HepG2 (cell line): Measurements from ENCODE around the gene NPS. TPM values are rescaled to one million over a fixed set of nuclear protein-coding genes. Genes with fewer than 3 reads are reported as not detected.

ENCODE experiments used
- ATAC-seq: fragments of 200-7000 bp; cut with Tn5 transposase; 3 replicates; pipeline ENCODE4 v1.9.1; 2020; ENCODE audit warnings: mild to moderate bottlenecking, moderate library complexity
- BruUV-seq: library from RNA; stranded (reverse); fragments of 400-500 nt; replicated peaks from 2 replicates; lab custom pipeline; 2021; lab: Mats Ljungman, UMichigan
- CTCF ChIA-PET: fragments of 300-600 bp; formaldehyde crosslinking; extraction: SDS; loops from one replicate; lab custom pipeline; 2021; ENCODE audit warnings: low total read pairs, inconsistent platforms, low intra/inter-chr PET ratio; lab: Yijun Ruan, JAX
- POLR2A ChIA-PET: fragments of 350-600 bp; sonication (Branson Sonifier 250); formaldehyde crosslinking; loops from one replicate; lab custom pipeline; 2020; ENCODE audit warnings: antibody characterized with exemption, inconsistent platforms; lab: Yijun Ruan, JAX
- DNase-seq: peaks from one replicate; pipeline ENCODE4 v3.0.0-alpha.2; 2015; ENCODE audit warnings: low spot score
- FAIRE-seq: peaks from 3 replicates; lab custom pipeline; 2011; peaks lifted over from hg19 to GRCh38; lab: Jason Lieb, UNC
- H2AFZ ChIP-seq: one replicate; pipeline ENCODE4 v1.6.1; 2011; ENCODE audit warnings: low read length, inconsistent platforms
- H3K27ac ChIP-seq: fragments of 300-600 bp; 3 replicates; pipeline ENCODE4 v1.8.0; 2011; ENCODE audit warnings: mixed run types, mild to moderate bottlenecking, mixed read lengths, low read length, inconsistent platforms; ENCODE audit not compliant: insufficient read depth; ENCODE audit errors: extremely low read length
- H3K27me3 ChIP-seq, 2 experiments: fragments of 200-600 bp in 1 of 2; 2 replicates in 1 of 2; 3 replicates in 1 of 2; pipeline versions ENCODE4 v1.6.0 to v1.8.0; 2011; ENCODE audit warnings: low read length in 2 of 2, mild to moderate bottlenecking in 2 of 2, moderate library complexity in 2 of 2, inconsistent platforms in 1 of 2; ENCODE audit not compliant: insufficient read depth in 2 of 2, control insufficient read depth in 1 of 2
- H3K36me3 ChIP-seq, 2 experiments: fragments of 200-600 bp in 1 of 2; replicated peaks in 1 of 2; 2 replicates in 1 of 2; 3 replicates in 1 of 2; pipeline versions ENCODE4 v1.5.1 to v1.8.0; 2011; ENCODE audit warnings: low read length in 2 of 2, inconsistent platforms in 1 of 2; ENCODE audit not compliant: insufficient read depth in 2 of 2, control insufficient read depth in 1 of 2
- H3K4me1 ChIP-seq: 2 replicates; pipeline ENCODE4 v1.5.1; 2012; ENCODE audit warnings: low read length, inconsistent platforms; ENCODE audit not compliant: insufficient read depth
- H3K4me2 ChIP-seq: 2 replicates; pipeline ENCODE4 v1.6.0; 2011; ENCODE audit warnings: low read depth, low read length, inconsistent platforms
- H3K4me3 ChIP-seq, 3 experiments: fragments of 200-600 bp in 1 of 3; sonication (generic), shearing (Covaris generic) in 1 of 3; replicated peaks in 1 of 3; 2 replicates each; pipeline ENCODE4 v1.5.1; 2011 to 2016; ENCODE audit warnings: low read length in 3 of 3, inconsistent platforms in 2 of 3, low read depth in 2 of 3, mild to moderate bottlenecking in 2 of 3, control low read depth in 1 of 3, mixed read lengths in 1 of 3; ENCODE audit not compliant: insufficient read depth in 1 of 3
- H3K79me2 ChIP-seq: one replicate; pipeline ENCODE4 v1.6.1; 2011; ENCODE audit warnings: low read length, inconsistent platforms; ENCODE audit not compliant: insufficient read depth
- H3K9ac ChIP-seq: 2 replicates; pipeline ENCODE4 v1.6.0; 2011; ENCODE audit warnings: mild to moderate bottlenecking, low read depth, low read length, inconsistent platforms; ENCODE audit not compliant: insufficient read depth
- H3K9me3 ChIP-seq: 2 replicates; pipeline ENCODE4 v1.5.1; 2012; ENCODE audit warnings: mild to moderate bottlenecking, low read length
- H4K20me1 ChIP-seq: 2 replicates; pipeline ENCODE4 v1.6.0; 2011; ENCODE audit warnings: inconsistent platforms, mild to moderate bottlenecking, low read length, moderate library complexity; ENCODE audit not compliant: insufficient read depth
- EHMT2 ChIP-seq: fragments of 200-600 bp; sonication (generic); IDR thresholded peaks from 2 replicates; pipeline ENCODE4 v1.7.0; 2017; ENCODE audit warnings: antibody characterized with exemption, low read depth, low read length, borderline replicate concordance
- HOXA7 ChIP-seq: sonication (generic); formaldehyde crosslinking; IDR thresholded peaks from 2 replicates; pipeline ENCODE4 v1.8.1; 2022; ENCODE audit warnings: mild to moderate bottlenecking, missing genetic modification reagents, moderate library complexity
- REST ChIP-seq, 2 experiments: IDR thresholded peaks; 2 replicates each; pipeline ENCODE4 v1.6.1; 2011 to 2012; ENCODE audit warnings: low read length in 2 of 2, borderline replicate concordance in 1 of 2, low read depth in 1 of 2, mild to moderate bottlenecking in 1 of 2, moderate library complexity in 1 of 2
- TARDBP ChIP-seq: sonication (generic); formaldehyde crosslinking; IDR thresholded peaks from 2 replicates; pipeline ENCODE4 v1.8.0; 2022; ENCODE audit warnings: mild to moderate bottlenecking, missing genetic modification reagents
- ZNF580 ChIP-seq: IDR thresholded peaks from 2 replicates; pipeline ENCODE4 v1.6.1; 2016; ENCODE audit warnings: low read depth, borderline replicate concordance
- ZNF7 ChIP-seq: IDR thresholded peaks from 2 replicates; pipeline ENCODE4 v1.6.1; 2016; ENCODE audit warnings: missing biosample characterization, missing genetic modification reagents
- ZNF781 ChIP-seq: sonication (generic); formaldehyde crosslinking; IDR thresholded peaks from 2 replicates; pipeline ENCODE4 v1.5.1; 2020; ENCODE audit warnings: borderline replicate concordance, mild to moderate bottlenecking, missing genetic modification reagents; ENCODE audit errors: not compliant biosample characterization
- ZXDC ChIP-seq: sonication (generic); formaldehyde crosslinking; IDR thresholded peaks from 2 replicates; pipeline ENCODE4 v1.5.0; 2020; ENCODE audit warnings: mild to moderate bottlenecking, missing genetic modification reagents
- WGBS: methylation state at CpG from one replicate; pipeline ENCODE4 v1.1.6; 2017; ENCODE audit warnings: low lambda C conversion rate; 5-methylcytosine and 5-hydroxymethylcytosine counted together
- in situ Hi-C: cut with HindIII; loops from 2 replicates; pipeline ENCODE4 v1.10.0; 2017; ENCODE audit warnings: low pct_unique_long_range_greater_than_20kb; ENCODE audit not compliant: extremely low pct_ligation_motif_present
- intact Hi-C: fragments of 100-400 bp; cut with micrococcal nuclease; formaldehyde crosslinking; loops from one replicate; pipeline ENCODE4 v1.10.0; 2022; ENCODE audit not compliant: unreplicated experiment
- polyA plus RNA-seq, 8 experiments: library from polyadenylated mRNA; depleted of rRNA in 3 of 8; stranded (reverse) in 7 of 8; unstranded in 1 of 8; fragments of >200 nt; fragmentation: Illumina TruSeq in 4 of 8; extraction: Trizol in 4 of 8; gene quantifications; 2 replicates each; pipeline versions ENCODE4 v1.2.1 to v1.2.3, GENCODE V29; 2011 to 2016; ENCODE audit warnings: low read depth in 4 of 8, missing spikeins in 1 of 8, mixed read lengths in 1 of 8; ENCODE audit not compliant: insufficient read depth in 1 of 8
- total RNA-seq, 5 experiments: library from RNA; depleted of rRNA; stranded (reverse); fragments of >200 nt; fragmentation: Illumina TruSeq; extraction: Trizol; gene quantifications; 2 replicates each; pipeline ENCODE4 v1.2.3, GENCODE V29; 2016; ENCODE audit warnings: low read depth in 1 of 5

The NPS gene
- total and polyA plus RNA-seq, 2 of the 13 experiments (the other 11 are each of a cell fraction or from before 2014, with no cell fraction given): not detected

GRCh38 chr10:127600479-127600878 is 51.4 kb downstream of the NPS start:
- Histone ChIP-seq H3K4me3 (no peak overlapping the region), H3K9me3 (no peaks in the 10 kb centered on the region), H3K79me2 (no peaks in the 10 kb centered on the region), H3K36me3 (no peaks in the 10 kb centered on the region), H3K27ac (no peak overlapping the region), H3K4me1 (no peaks in the 10 kb centered on the region), H2AFZ (no peak overlapping the region), H3K9ac (no peak overlapping the region), H4K20me1 (no peaks in the 10 kb centered on the region), H3K4me2 (no peak overlapping the region), H3K27me3 (no peaks in the 10 kb centered on the region)
- ChIA-PET CTCF (no interaction called here), POLR2A (no interaction called here)
- no TSS peak for BruUV-seq
- 4% methylated on average over 6 of the region's 11 CpGs for WGBS
- peak; percentile 9 for DNase-seq
- no peak for ATAC-seq
- in situ Hi-C loops (no loop called here), intact Hi-C loops (no loop called here)
- no peak for FAIRE-seq
- no peak for TF ChIP-seq ZNF580
- no peak for TF ChIP-seq ZXDC (CRISPR knock-in tag)
- peak; percentile 68 to 93 for TF ChIP-seq REST (IDR thresholded peaks at IDR 0.05; ENCODE audit: borderline replicate concordance in 1 of 2, low read depth in 1 of 2, low read length in 2 of 2)
- TF ChIP-seq EHMT2: peak; percentile 83; the same call in 1 of the 2 replicates
- TF ChIP-seq ZNF781: no peak
- no peak for TF ChIP-seq TARDBP
- TF ChIP-seq ZNF7 (CRISPR knock-in tag): no peak
- TF ChIP-seq HOXA7 (CRISPR knock-in tag): no peak
